T-helper 1 cell treated with Interleukin-12 subunit alpha and Interleukin-12 subunit beta and Interleukin-4 antibody, amounts not matched to agents 30 μg/mL and 1 μg/mL, for 36 hours (primary cell): ENCODE measurements around the gene TMEM72.

Experiments
- H3K27ac Mint-ChIP-seq: one replicate; pipeline ENCODE4 v1.8.0; 2021; ENCODE audit warnings: mild to moderate bottlenecking, mixed read lengths
- H3K27me3 Mint-ChIP-seq: one replicate; pipeline ENCODE4 v1.8.0; 2021; ENCODE audit warnings: low read depth, mixed read lengths
- H3K36me3 Mint-ChIP-seq: one replicate; pipeline ENCODE4 v1.8.0; 2021; ENCODE audit warnings: low read depth, mixed read lengths
- H3K4me1 Mint-ChIP-seq: one replicate; pipeline ENCODE4 v1.8.0; 2021; ENCODE audit warnings: low read depth, mixed read lengths
- H3K4me3 Mint-ChIP-seq: one replicate; pipeline ENCODE4 v1.8.0; 2021; ENCODE audit warnings: mild to moderate bottlenecking, moderate library complexity, mixed read lengths
- H3K9me3 Mint-ChIP-seq: one replicate; pipeline ENCODE4 v1.8.0; 2021; ENCODE audit warnings: mixed read lengths

TMEM72 gene

DNA sequence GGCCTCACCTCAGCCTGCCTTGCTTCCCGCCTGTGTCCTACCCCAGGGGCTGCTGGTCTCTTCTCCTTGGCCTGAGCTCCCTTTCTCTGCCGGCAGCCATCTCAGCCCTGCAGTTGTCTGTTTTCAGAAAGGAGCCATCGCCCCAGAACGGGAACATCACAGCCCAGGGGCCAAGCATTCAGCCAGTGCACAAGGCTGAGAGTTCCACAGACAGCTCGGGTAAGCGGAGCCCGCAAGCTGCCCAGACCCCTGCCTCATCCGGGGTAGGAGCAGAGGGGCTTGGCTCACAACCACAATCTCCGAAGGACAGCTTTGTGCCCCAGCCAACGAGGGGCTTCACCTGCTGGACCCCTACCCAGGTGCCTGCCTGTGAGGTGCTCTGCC is 72.8 kb downstream of the TMEM72 start:
- Mint-ChIP-seq H3K36me3 (no peaks in the 10 kb centered on the region), H3K27ac (no peak overlapping the region), H3K9me3 (no peaks in the 10 kb centered on the region), H3K4me3 (no peak overlapping the region), H3K4me1 (peaks cover 17% of the 10 kb centered on the region), H3K27me3 (peaks cover 10% of the 10 kb centered on the region)

DNA sequence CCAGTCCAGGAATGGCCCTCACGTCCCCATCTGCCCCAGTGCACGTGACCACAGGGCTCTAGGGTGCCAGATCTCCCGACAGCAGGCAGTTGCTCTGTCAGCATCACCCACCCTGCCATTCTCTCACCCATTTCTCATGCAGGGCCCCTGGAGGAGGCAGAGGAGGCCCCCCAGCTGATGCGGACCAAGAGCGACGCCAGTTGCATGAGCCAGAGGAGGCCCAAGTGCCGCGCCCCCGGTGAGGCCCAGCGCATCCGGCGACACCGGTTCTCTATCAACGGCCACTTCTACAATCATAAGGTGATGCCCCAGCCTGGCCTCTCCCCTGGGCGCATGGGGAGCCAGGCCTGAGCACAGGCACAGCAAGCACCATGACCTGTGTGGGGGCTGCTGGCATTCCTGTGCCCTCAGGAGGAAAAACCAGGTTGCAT is 73.5 kb downstream of the TMEM72 start:
- no peaks in the 10 kb centered on the region for H3K36me3 Mint-ChIP-seq
- peaks cover 16% of the 10 kb centered on the region for H3K27me3 Mint-ChIP-seq
- H3K4me1 Mint-ChIP-seq: peaks cover 12% of the 10 kb centered on the region
- no peak overlapping the region for H3K27ac Mint-ChIP-seq
- H3K9me3 Mint-ChIP-seq: no peaks in the 10 kb centered on the region
- no peak overlapping the region for H3K4me3 Mint-ChIP-seq

- H3K36me3 Mint-ChIP-seq: no peaks in the 10 kb centered on the region
Observed at GRCh38 chr10:44985175-44985681, 74.1 kb downstream of the TMEM72 start.

DNA sequence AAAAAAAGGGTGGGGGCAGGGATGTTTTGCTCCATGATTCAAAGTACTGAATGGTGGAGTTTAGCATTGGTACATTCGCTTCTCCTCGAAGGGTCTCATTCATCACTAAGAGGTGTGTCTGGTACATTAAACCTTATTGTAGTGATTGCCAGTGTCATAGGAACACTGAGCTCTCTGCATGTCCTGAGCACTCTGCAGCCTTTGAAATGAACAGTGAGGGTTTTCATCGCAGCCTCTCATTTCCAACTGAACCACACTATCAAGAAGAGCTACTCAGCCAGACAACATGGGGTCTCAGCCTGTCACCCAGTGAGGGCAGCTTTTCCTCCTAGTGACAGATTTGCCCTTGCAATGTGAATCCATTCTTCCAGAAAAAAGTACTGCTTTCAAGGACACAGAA is 75.0 kb downstream of the TMEM72 start:
- Mint-ChIP-seq H3K9me3 (no peaks in the 10 kb centered on the region), H3K36me3 (no peaks in the 10 kb centered on the region), H3K27ac (no peak overlapping the region), H3K4me3 (no peak overlapping the region), H3K27me3 (peaks cover 16% of the 10 kb centered on the region), H3K4me1 (peaks cover 5% of the 10 kb centered on the region)

More at GRCh38 chr10:44985175-44985681, 74.1 kb downstream of the TMEM72 start:
- Mint-ChIP-seq H3K27ac (no peak overlapping the region), H3K27me3 (peaks cover 16% of the 10 kb centered on the region), H3K9me3 (no peaks in the 10 kb centered on the region), H3K4me1 (peaks cover 12% of the 10 kb centered on the region), H3K4me3 (no peak overlapping the region)
